SU-DHL-6 (cell line): Measurements from ENCODE around the gene NAPA.

Experiments
- CTCF ChIP-seq: fragments of 200-600 bp; sonication (generic); IDR thresholded peaks from one replicate; pipeline ENCODE4 v1.5.1; 2017; ENCODE audit warnings: antibody characterized with exemption, mild to moderate bottlenecking, low read length, moderate library complexity; ENCODE audit not compliant: insufficient read depth, poor library complexity, severe bottlenecking
- EZH2phosphoT487 ChIP-seq: fragments of 200-600 bp; sonication (generic), shearing (Covaris generic); conservative IDR thresholded peaks from 2 replicates; pipeline ENCODE4 v1.6.1; 2018; ENCODE audit warnings: mild to moderate bottlenecking, antibody characterized with exemption, low read length, moderate library complexity, mixed read lengths

- TF ChIP-seq CTCF: no peak
- TF ChIP-seq EZH2phosphoT487: no peak
These were observed 2.5 kb downstream of the NAPA start for GRCh38 chr19:47512183-47512947.
